Inferior parietal cortex (tissue), 1 donor: ENCODE measurements around the gene RRP12.

Experiments used
- DNase-seq: peaks from one replicate; pipeline ENCODE4 v3.0.0-alpha.2; 2016; ENCODE audit errors: extremely low spot score

Gene RRP12

GRCh38 chr10:97311111-97311626, 90.0 kb downstream of the RRP12 start:
- DNase-seq = no peak

- no peak for DNase-seq
Measured at GRCh38 chr10:97307866-97308780, 93.0 kb downstream of the RRP12 start.

GRCh38 chr10:97307441-97307840, 93.7 kb downstream of the RRP12 start:
- DNase-seq = no peak
